GM12878 (cell line): ENCODE data around the gene ZNF576. TPM values are rescaled to one million over a fixed set of nuclear protein-coding genes. Genes with fewer than 3 reads are reported as not detected.
A peak's percentile ranks its signal among the peaks of the same experiment; 100 is the strongest.

ENCODE experiments used
- ATAC-seq: fragments of 200-7000 bp; cut with Tn5 transposase; 3 replicates; pipeline ENCODE4 v1.9.1; 2020; ENCODE audit warnings: mild to moderate bottlenecking, moderate library complexity
- BruUV-seq: library from RNA; stranded (reverse); fragments of 400-500 nt; replicated peaks from 2 replicates; lab custom pipeline; 2021; lab: Mats Ljungman, UMichigan
- CTCF ChIA-PET: fragments of 300-600 bp; sonication (Branson Sonifier 250); formaldehyde crosslinking; extraction: SDS; loops from one replicate; lab custom pipeline; 2021; ENCODE audit warnings: inconsistent platforms; lab: Yijun Ruan, JAX
- POLR2A ChIA-PET: fragments of 350-600 bp; formaldehyde crosslinking; extraction: SDS; loops from one replicate; lab custom pipeline; 2021; ENCODE audit warnings: inconsistent platforms; lab: Charles Lee
- RAD21 ChIA-PET: fragments of 300-600 bp; sonication (Branson Sonifier 250); formaldehyde crosslinking; loops from one replicate; lab custom pipeline; 2023; ENCODE audit warnings: antibody characterized with exemption; ENCODE audit not compliant: unreplicated experiment; lab: Charles Lee
- SMC1A ChIA-PET: fragments of 300-600 bp; sonication (Branson Sonifier 250); formaldehyde crosslinking; loops from one replicate; lab custom pipeline; 2023; ENCODE audit not compliant: unreplicated experiment, uncharacterized antibody; lab: Charles Lee
- DNase-seq: peaks from one replicate; pipeline ENCODE4 v3.0.0-alpha.2; 2011; ENCODE audit warnings: low read depth, low spot score
- FAIRE-seq: peaks from 3 replicates; lab custom pipeline; 2011; peaks lifted over from hg19 to GRCh38; lab: Jason Lieb, UNC
- H2AFZ ChIP-seq: 2 replicates; pipeline ENCODE4 v1.6.0; 2011; ENCODE audit warnings: low read depth, low read length, control low read depth; ENCODE audit not compliant: control insufficient read depth
- H3K27ac ChIP-seq: 2 replicates; pipeline ENCODE4 v1.5.1; 2011; ENCODE audit warnings: control low read depth; ENCODE audit not compliant: control insufficient read depth, insufficient read depth
- H3K27me3 ChIP-seq, 2 experiments: replicated peaks in 1 of 2; 2 replicates each; pipeline versions ENCODE4 v1.6.0 to v1.6.1; 2011; ENCODE audit warnings: low read length in 1 of 2; ENCODE audit not compliant: control insufficient read depth in 2 of 2, insufficient read depth in 2 of 2
- H3K36me3 ChIP-seq, 2 experiments: 2 replicates each; pipeline ENCODE4 v1.5.1; 2011; ENCODE audit warnings: low read length in 1 of 2; ENCODE audit not compliant: control insufficient read depth in 2 of 2, insufficient read depth in 2 of 2
- H3K4me1 ChIP-seq: 2 replicates; pipeline ENCODE4 v1.6.1; 2011; ENCODE audit warnings: mild to moderate bottlenecking, low read length, moderate library complexity, mixed read lengths; ENCODE audit not compliant: control insufficient read depth, insufficient read depth
- H3K4me2 ChIP-seq: 2 replicates; pipeline ENCODE4 v1.6.0; 2011; ENCODE audit warnings: control low read depth; ENCODE audit not compliant: control insufficient read depth, insufficient read depth
- H3K4me3 ChIP-seq: fragments of 200-600 bp; sonication (generic); 2 replicates; pipeline ENCODE4 v1.5.1; 2016
- H3K79me2 ChIP-seq: 2 replicates; pipeline ENCODE4 v1.6.0; 2011; ENCODE audit warnings: low read length; ENCODE audit not compliant: control insufficient read depth, insufficient read depth
- H3K9ac ChIP-seq: 2 replicates; pipeline ENCODE4 v1.8.0; 2011; ENCODE audit warnings: low read length, control low read depth, mixed read lengths; ENCODE audit not compliant: control insufficient read depth, insufficient read depth
- H3K9me3 ChIP-seq: replicated peaks from 3 replicates; pipeline ENCODE4 v1.5.1; 2011; ENCODE audit warnings: mild to moderate bottlenecking, low read length; ENCODE audit not compliant: control insufficient read depth, insufficient read depth
- H4K20me1 ChIP-seq: 2 replicates; pipeline ENCODE4 v1.6.0; 2011; ENCODE audit not compliant: control insufficient read depth, insufficient read depth
- CBX5 ChIP-seq: sonication (generic); IDR thresholded peaks from 2 replicates; pipeline ENCODE4 v1.6.1; 2016; ENCODE audit warnings: low read depth, moderate library complexity, mild to moderate bottlenecking, inconsistent platforms
- FOXK2 ChIP-seq: fragments of 450-650 bp; IDR thresholded peaks from 2 replicates; pipeline ENCODE4 v1.6.1; 2017; ENCODE audit warnings: mild to moderate bottlenecking, moderate library complexity
- NFYA ChIP-seq: IDR thresholded peaks from 2 replicates; pipeline ENCODE4 v1.6.1; 2011; ENCODE audit warnings: low read depth, mild to moderate bottlenecking, low read length, improper control_type of control experiment, borderline replicate concordance
- SREBF2 ChIP-seq: IDR thresholded peaks from 2 replicates; pipeline ENCODE4 v1.6.1; 2012; ENCODE audit warnings: mild to moderate bottlenecking, low read length
- ZBTB33 ChIP-seq: fragments of 450-650 bp; IDR thresholded peaks from 2 replicates; pipeline ENCODE4 v1.6.1; 2017; ENCODE audit warnings: mild to moderate bottlenecking
- ZZZ3 ChIP-seq: IDR thresholded peaks from 2 replicates; pipeline ENCODE4 v1.6.1; 2011; ENCODE audit warnings: low read depth; ENCODE audit not compliant: control insufficient read depth, insufficient read length
- WGBS: methylation state at CpG from one replicate; pipeline ENCODE4 v1.1.6; 2016; ENCODE audit warnings: low lambda C conversion rate; ENCODE audit not compliant: insufficient replicate concordance, insufficient coverage; ENCODE audit errors: missing lambda C conversion rate; 5-methylcytosine and 5-hydroxymethylcytosine counted together
- in situ Hi-C: fragments of 300-500 bp; cut with MboI; formaldehyde crosslinking; loops from 9 replicates; pipeline ENCODE4 v1.14.3; 2018; ENCODE audit warnings: mixed read lengths
- intact Hi-C: fragments of 100-400 bp; cut with micrococcal nuclease; formaldehyde crosslinking; loops from one replicate; pipeline ENCODE4 v1.14.2; 2022; ENCODE audit not compliant: unreplicated experiment
- polyA plus RNA-seq, 11 experiments: library from polyadenylated mRNA; depleted of rRNA in 4 of 11; unstranded in 6 of 11; stranded (reverse) in 5 of 11; fragments of >200 nt; fragmentation: Nextera tagmentation in 4 of 11; fragmentation: Illumina TruSeq in 1 of 11; extraction: Ambion mirVana in 4 of 11; extraction: Trizol in 1 of 11; gene quantifications; 1 replicate in 1 of 11; 2 replicates in 10 of 11; pipeline versions ENCODE4 v1.2.1 to v1.2.3, GENCODE V29; 2011 to 2016; ENCODE audit warnings: inconsistent platforms in 2 of 11, missing spikeins in 2 of 11, low read depth in 1 of 11
- total RNA-seq, 4 experiments: library from RNA; depleted of rRNA in 3 of 4; stranded (reverse); fragments of >200 nt in 3 of 4; fragmentation: Illumina TruSeq in 1 of 4; extraction: Trizol in 1 of 4; gene quantifications; 2 replicates each; pipeline versions ENCODE4 v1.2.1 to v1.2.3, GENCODE V29; 2013 to 2021
- TF ChIP-seq, protein P1 (sequence below): IDR thresholded peaks from 2 replicates; pipeline ENCODE4 v1.6.1; 2012; ENCODE audit warnings: low read depth, low read length, improper control_type of control experiment

Gene ZNF576
- total and polyA plus RNA-seq, 10 of the 15 experiments (the other 5 are each of a cell fraction or from before 2014, with no cell fraction given): 7.4 to 29.8 (median 14.3) TPM

DNA sequence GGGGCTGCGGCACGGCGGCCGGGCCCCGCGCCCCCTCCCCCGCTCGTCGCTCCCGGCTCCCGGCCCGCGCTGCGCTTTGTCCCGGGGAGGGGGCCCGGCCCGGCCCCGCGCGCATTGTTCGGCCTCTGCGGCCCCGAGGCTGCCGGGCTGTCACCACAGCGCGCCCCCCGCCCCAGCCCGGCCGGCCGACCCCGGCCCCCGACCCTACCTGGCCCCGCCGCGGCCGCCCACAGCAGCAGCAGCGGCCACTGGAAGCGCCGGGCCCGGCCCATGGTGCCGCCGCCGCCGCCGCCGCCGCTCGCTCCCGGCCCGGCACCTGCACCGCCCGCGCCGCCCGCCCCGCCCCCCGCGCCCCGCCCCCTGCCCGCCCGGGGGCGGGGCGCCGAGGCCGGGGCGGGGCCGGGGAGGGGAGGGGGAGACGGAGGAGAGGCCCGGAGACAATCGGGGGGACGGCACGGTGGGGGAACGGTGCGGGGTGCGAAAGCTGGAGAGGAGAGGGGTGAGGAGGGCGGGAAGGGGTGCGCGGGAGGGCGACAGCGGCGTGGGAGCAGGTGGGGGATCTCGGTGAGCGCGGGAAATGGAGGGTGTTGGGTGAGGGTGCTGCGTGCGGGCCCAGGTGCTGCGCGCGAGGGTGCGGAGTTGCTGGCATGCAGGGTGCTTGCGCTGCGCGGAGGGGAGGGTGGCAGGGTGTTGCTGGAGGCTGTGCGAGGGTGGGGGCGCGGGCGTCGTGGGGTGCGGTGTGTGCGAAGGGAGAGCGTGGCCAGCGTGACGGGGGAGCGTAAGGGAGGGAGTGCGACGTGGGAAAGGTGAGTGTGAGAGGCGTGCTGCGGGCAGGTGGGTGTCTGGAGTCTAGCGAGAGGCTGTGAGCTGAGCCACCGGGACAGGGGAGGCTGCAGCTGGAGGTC is 43.4 kb downstream of the ZNF576 start, which contains the start of gene CADM4:
Gene CADM4 (minus strand): TSS at position 332 of the 905 bp plus-strand sequence. CDS start 60 bp downstream, at position 272.
- Histone ChIP-seq H3K9me3 (no peaks in the 10 kb centered on the region), H3K27me3 (peaks cover 10 to 19% of the 10 kb centered on the region in 2 experiments), H3K4me2 (peak within 1 kb of the TSS; percentile 62), H3K4me1 (peaks cover 5% of the 10 kb centered on the region), H3K9ac (no peak within 1 kb of the TSS), H3K36me3 (no peaks in the 10 kb centered on the region), H2AFZ (peak within 1 kb of the TSS; percentile 17; the same call in 1 of the 2 replicates), H3K79me2 (no peaks in the 10 kb centered on the region), H3K4me3 (peak within 1 kb of the TSS; percentile 32; the same call in 1 of the 2 replicates), H4K20me1 (no peaks in the 10 kb centered on the region), H3K27ac (no peak within 1 kb of the TSS)
- POLR2A ChIA-PET: no interaction called here
- no peak for FAIRE-seq
- in situ Hi-C loops: no loop called here
- SMC1A ChIA-PET: no interaction called here
- 42% methylated on average over 10 of the region's 110 CpGs for WGBS
- no peak for DNase-seq
- ATAC-seq: no peak; the same call in 2 of the 3 replicates
- intact Hi-C loops: no loop called here
- BruUV-seq: no TSS peak
- TF ChIP-seq NFYA: no peak
- no peak for TF ChIP-seq CBX5
- TF ChIP-seq FOXK2: no peak
- TF ChIP-seq ZZZ3: no peak
- no peak for TF ChIP-seq ZBTB33
- no peak for TF ChIP-seq SREBF2
- TF ChIP-seq, protein P1, sequence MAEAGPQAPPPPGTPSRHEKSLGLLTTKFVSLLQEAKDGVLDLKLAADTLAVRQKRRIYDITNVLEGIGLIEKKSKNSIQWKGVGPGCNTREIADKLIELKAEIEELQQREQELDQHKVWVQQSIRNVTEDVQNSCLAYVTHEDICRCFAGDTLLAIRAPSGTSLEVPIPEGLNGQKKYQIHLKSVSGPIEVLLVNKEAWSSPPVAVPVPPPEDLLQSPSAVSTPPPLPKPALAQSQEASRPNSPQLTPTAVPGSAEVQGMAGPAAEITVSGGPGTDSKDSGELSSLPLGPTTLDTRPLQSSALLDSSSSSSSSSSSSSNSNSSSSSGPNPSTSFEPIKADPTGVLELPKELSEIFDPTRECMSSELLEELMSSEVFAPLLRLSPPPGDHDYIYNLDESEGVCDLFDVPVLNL: no peak
- RAD21 ChIA-PET: no interaction called here
- CTCF ChIA-PET: no interaction called here
